Ramos (cell line): ENCODE data around the gene PABPN1.
"Not testable (repeated sequence)": the region's sequence is repeated elsewhere in the genome, so short reads cannot be mapped to it uniquely, and the experiment has no call there.

Experiments used
- in situ Hi-C: fragments of 300-500 bp; cut with MboI; formaldehyde crosslinking; loops from one replicate; pipeline ENCODE4 v1.14.3; 2022; ENCODE audit warnings: low sequenced_read_pairs; ENCODE audit not compliant: unreplicated experiment

Gene PABPN1

GRCh38 chr14:23320584-23321571 is at the start of gene PABPN1:
TSS of gene PABPN1 (plus strand) at chr14:23321457. CDS start at chr14:23321470, 13 bp downstream.
- in situ Hi-C loops, result loop anchor here (10.0 to 25.0 kb wide), 2 partner anchors 234 to 841 kb away; partner anchors contain the start of genes IRF9, REC8, THTPA and ZFHX2

DNA sequence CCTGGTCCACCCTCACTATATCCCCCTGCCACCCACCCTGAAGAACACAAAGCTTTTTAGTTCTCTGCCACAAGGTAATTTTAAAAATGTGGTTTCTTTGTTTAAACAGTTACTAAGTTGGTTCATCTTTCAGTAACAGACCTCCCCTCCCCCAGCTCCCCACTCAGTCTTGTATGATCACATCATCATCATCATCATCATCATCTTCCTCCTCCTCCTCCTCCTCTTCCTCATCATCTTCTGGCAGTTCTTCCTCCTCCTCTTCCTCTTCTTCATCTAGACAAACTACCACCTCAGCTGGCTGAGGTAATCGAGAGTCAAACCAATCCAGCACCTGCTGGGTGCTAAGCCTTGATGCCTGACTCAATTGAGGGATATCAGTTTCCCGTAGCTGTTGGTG is 45.8 kb upstream of the PABPN1 start:
- in situ Hi-C loops, result no loop called here

DNA sequence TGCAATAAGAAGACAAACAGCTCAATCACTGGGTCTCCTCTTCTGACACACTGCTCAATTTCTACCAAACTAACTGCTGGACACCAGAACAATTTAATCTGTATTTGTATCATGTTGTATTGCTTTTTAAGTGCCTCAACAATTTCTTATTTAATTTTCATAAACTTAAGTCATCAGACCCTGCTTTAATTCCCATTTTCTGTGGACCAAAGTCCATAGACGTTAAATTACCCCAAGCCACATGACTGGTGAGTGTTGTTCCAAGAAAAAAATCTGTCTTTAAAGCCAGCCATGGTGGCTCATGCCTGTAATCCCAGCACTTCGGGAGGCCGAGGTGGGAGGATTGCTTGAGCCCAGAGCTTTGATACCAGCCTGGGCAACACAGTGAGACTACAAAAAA is 44.1 kb upstream of the PABPN1 start:
- in situ Hi-C loops, result no loop called here

DNA sequence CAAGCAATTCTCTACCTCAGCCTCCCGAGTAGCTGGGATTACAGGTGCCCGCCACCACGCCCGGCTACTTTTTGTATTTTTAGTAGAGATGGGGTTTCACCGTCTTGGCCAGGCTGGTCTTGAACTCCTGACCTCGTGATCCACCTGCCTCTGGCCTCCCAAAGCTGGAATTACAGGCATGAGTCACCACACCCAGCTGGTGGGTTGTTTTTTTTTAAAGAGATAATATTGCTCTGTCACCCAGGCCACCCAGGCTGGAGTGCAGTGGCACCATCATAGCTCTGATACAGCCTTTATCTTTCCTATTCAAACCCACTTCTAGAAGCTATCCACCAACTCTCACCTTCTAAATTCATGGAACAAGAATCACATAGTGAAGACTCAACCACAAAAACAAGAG is 43.3 kb upstream of the PABPN1 start:
- in situ Hi-C loops, result not testable (repeated sequence)

DNA sequence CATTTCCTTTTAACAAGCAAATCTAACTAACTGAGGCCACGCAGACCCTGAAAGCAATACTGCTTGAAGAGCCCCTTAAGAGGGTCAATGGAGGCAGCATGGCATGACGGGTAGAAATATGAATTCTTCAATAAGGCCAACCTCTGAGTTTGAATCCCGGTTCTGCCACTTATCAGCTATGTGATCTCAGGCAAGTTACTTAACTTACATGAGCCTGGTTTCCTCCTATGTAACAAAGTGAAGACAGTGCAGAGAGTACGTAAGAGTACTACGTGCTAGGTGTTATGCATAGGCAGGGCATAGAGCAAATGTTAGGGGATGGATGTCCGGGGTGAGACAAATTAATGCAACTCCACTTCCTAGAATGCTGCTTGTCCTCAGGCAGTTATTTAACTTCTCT is 40.0 kb upstream of the PABPN1 start:
- in situ Hi-C loops, result no loop called here

DNA sequence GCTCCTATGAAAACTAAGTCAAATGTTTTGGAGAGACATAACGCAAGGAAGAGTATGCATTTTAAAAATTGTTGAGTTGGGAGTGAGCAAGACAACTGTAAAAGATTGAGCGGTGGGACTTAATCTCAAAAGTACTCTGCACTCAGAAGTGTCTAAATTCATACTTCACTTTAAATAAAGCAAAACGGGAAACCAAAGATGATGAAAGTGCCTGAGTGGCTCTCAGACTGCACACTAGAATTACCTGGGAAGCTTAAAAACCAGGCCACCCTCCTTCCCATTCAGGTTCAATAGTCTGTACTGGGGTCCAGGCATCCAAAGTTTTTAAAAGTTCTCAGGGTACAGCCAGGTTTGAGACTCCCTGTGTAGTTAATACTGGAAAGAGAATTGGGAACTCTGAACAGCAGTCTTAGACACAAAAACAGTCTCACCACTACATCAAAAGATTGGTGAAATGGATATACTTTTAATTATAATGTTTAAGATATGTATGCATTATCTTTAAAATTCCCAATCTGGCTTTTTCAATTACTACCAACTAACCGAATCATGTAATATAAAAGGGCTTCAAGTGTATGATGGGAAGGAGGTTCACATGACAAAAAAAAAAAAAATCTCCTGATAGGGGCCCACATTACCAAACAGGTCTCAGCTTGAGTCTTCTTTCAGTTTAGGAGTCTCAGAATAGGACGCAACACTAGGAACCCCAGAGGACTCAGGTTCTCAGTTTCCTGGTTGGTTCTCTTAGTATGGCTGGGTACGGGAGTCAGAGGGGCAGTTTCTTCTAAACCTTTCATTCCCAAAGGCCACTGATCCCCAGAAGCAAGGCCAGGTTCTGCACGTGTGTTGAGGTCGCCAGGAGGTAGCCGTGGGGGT is 36.4 kb upstream of the PABPN1 start:
- in situ Hi-C loops, result no loop called here

DNA sequence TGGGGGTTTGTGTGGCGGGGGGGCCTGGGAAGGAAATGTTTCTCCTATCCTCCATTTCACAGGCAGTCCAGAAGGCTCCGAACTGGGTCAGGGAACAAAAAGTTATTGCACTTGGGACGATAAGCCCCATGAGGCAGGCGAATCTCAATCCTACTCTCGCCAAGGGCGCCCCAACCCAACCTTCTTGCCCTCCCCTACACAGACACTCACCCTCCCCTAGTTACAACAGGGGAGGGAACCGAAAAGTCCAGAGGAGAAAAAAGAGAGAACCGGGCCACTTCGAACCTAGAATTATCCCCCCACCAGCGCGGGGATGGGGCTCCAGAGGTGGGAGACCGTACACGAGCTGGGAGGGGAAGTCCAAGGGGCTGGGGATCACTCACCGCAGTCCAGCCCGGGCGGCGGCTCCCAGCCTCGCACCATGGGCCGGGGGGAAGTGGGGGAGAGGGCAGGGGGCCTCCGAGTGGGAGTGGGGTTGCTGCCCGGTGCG is 35.7 kb upstream of the PABPN1 start:
- in situ Hi-C loops, result no loop called here

DNA sequence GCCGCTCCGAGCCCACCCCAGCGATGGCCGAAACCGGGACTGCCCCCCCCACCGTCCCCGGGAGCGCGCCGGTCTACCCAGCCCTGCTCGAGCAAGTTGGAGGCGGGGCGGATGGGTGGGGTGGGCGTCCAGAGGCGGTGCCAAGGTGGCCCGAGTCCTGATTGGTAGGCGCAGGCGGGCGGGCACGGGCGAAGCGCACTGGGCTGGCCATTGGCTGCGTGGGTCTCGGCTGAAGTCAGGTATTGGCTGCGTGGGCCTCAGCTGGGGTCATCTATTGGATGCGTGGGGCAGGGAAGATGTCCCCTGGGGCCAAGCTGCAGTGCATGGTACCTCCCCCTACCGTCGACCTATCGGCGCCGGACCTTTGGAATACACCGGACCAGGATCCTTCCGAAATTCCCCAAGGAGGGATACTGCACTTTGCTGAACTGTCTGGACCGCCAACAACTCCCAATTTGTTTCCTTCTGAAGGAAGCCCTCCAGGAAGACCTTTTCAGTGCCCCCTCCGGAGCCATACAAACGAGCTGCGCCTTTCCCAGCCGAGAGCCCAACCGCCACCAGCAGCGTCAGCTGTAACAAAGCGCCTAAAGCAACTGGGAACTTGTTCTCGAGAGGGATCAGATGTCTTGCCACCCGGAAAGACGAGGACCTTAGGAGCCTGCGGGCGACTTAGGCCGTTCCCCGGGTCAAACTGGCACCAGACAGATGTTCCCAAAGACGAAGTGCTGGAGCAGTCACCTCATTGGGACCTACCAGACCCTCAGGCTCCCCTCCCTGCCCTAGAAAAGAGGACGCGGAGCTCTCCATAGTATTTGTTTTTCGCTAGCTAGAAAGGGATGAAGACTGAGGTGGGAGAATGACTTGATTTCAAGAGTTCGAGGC is 35.0 kb upstream of the PABPN1 start, which contains the start of gene HOMEZ:
Gene HOMEZ, minus strand, starts transcription at position 113 of the 882 bp plus-strand sequence. CDS start 180 bp downstream, outside the sequence.
- in situ Hi-C loops, result no loop called here

- in situ Hi-C loops, result no loop called here
These were observed 34.3 kb upstream of the PABPN1 start for GRCh38 chr14:23286902-23287479.

GRCh38 chr14:23294734-23295561 is 26.3 kb upstream of the PABPN1 start:
- in situ Hi-C loops, result no loop called here

DNA sequence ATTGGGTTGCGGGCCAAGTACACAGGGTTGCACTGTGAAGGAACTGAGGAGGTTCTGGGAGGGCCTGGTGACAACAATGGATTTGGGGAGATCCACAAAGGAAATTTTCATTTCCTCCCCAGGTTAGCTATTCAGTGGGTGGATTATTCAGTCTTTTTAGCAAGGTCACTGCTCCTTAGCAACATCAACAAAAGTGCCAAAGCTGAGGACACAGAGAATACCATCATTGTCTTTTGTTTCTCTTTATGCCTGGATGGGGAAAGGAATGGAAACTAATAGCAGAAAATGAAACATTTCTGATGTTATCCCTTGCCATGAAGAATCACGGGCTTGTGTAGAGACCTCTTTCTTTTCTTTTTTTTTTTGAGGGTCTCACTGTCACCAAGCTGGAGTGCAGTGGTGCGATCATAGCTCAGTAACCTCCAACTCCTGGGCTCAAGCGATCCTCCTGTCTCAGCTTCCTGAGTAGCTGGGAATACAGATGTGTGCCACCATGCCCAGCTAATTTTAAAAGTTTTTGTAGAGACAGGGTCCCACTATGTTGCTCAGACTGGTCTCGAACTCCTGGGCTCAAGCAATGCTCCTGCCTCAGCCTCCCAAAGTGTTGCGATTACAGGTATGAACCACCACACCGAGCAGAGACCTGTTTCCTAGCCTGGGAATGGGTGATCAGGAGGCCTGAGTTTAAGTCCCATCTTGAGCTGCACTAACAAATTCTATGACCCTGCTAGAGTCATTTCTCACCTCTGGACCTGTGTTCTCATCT is 25.1 kb upstream of the PABPN1 start:
- in situ Hi-C loops, result no loop called here

DNA sequence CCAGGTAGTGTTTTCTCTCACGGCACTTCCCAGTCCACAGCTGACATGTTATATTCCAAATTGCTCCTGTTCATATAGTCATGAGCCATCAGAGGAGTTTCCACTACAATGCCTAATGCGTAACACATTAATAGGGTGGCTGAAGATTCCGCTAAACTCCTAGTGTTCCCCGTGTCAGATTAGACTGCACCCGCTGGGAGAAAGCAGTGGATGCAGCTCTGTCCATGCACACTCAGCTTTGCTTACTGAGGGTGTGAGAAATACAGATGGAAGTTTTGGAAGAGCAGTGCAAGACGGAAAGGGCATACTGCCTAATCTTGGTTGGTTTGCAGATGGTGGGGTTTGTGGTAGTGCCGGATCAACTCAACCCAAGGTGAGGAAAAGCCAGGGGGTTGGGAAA is 24.2 kb upstream of the PABPN1 start:
- in situ Hi-C loops, result no loop called here

DNA sequence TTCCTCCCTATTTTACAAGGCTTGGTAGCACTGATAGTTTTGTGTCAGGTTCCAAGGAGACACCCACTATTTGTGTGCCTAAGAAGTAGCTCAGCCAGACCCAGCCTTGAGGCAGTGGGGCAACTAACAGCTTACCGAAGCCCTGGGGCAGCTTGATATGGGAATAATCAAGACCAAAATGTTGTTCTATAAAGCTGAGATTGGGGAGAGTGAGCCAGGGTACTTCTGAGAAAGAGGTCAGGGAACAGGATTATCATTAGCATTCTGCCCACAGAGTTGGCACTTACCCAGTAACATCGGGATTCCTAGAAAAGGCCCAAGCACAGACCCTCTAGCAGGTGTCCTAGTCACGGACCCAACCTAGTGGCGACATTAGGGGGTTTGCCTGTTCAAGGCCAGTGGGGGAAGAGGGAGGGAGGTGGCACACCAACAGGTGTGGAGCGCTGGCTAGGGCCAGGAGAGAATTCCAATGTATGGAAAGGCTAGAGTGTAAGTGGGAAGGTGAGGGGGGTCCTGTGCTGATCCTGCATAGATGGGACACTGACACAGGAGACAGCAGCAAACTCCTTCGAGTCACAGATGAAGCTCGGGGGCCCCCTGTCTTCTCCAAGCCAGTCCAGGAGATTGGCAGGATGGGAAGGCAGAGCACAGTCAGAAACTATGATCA is 23.5 kb upstream of the PABPN1 start:
- in situ Hi-C loops, result no loop called here

DNA sequence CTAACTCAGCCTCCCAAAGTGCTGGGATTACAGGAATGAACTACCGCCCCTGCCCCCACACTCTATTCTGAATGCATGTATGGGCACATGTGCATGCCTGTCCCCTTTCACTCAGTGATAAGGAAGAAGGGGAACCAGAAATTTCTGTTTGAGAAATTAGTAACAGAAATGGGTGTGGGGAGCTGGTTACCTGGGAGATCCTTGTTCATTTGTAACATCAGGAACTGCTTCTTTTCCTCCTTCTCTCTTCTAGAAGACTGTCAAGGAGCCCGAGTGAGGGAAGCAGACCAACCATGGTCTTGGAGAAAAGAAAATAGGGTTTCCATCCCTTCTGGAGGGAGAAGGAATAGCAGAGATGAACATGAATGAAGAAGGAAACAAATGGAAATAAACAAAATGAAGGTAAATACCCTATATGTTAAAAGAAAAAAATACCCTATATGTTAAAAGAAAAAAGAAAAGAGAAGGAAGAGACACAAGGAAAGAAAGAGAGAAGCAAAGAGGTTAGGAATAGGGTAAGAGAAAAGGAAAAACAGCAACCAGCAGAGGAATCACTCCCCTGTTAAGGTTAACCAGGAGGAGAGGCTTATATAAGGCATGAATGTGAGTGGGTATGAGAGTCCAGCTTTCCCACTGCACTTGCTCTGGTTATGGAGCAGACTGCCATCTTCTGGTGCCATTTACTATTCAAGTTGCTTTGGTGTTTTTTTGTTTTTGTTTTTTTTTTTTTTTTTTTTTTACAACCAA is 21.9 kb upstream of the PABPN1 start:
- in situ Hi-C loops, result no loop called here

- in situ Hi-C loops, result loop anchor here (10.0 to 25.0 kb wide), 2 partner anchors 265 to 862 kb away; partner anchors contain the start of genes AP1G2, IRF9 and REC8
These were observed 21.1 kb upstream of the PABPN1 start for GRCh38 chr14:23299986-23300686.
